Suppressor macrophage (primary cell): ENCODE measurements around the gene HTRA3.

Experiments used
- DNase-seq, 4 experiments: peaks; one replicate each; pipeline ENCODE4 v3.0.0-alpha.2; 2020 to 2022

The HTRA3 gene

DNA sequence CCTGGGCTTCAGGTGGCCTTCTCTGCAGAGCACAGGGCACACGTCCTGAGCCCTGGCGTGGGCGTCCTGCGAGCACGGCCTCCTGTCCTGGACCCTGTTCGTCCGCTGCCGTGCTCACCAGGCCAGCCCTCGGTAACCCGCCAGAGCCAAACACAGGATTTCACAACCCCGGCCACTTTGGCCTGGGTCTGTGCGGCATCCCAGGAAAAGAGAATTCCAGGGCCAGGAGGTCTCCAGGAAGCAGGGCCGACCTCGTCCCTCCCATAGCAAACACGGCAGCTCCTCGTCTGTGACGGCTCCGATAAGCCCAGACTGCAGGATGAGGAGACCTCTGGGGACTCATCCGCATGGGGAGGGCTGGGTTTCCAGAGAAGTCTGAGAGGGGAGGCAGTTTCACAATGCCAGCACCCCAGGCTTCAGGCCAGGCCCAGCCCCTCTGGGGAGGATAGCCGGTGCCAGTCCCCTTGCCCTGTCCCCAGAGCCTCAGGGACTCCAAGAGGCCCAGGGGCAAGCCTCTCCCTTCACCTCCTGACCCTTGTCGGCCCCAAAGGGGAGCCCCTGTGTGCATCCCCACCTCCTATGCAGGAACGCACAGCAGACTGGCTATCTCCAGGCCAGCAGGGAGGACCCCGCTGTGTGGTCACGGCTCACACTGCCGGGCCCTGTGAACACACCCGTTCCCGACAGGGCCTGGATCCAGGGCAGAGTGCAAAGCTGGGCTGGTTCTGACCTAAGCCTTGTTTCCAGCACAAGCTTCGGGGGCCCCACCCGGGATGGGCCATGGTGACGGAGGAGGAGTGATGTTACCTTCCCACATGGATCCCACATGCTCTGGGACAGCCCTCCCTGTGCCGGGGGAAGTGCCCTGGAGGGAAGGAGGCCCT, 22.3 kb upstream of the HTRA3 start:
- no peak for DNase-seq

DNA sequence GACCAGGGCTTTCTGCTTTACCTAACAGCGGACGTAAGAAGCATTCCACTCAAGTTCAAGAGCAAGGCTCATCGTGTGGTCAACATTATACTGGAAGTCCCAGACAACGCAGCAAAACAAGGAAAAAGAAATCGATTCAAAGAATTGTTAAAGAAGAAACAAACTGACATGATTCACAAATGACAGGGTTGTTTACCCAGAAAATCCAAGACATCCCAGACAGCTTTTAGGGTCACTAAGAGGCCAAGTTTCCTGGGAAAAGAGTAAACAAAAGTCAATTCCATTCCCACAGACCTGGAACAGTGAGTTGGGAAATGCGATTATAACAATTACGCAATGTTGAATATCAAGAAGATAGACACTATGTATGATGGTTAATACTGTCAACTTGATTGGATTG, 21.5 kb upstream of the HTRA3 start:
- no peak for DNase-seq

DNA sequence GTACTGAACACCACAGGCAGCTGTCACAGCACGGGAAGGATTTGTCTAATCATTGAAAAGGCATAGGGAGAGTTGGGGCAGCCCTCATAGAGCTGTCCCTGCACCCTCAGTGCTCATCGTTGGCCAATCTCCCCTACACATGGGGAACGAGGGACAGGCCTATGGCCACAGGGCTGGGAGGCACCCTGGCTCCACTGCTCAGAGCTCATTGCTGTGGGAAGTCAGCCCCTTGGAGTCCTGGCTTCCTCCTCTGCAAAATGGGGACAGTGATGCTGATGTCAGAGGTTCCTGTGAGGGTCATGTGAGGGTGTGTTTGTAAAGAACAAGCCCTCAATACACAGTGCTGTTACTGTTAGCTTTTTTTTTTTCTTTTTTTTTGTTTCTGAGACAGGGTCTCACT, 19.3 kb upstream of the HTRA3 start:
- peak; percentile 84 to 93 (median 89) for DNase-seq

DNA sequence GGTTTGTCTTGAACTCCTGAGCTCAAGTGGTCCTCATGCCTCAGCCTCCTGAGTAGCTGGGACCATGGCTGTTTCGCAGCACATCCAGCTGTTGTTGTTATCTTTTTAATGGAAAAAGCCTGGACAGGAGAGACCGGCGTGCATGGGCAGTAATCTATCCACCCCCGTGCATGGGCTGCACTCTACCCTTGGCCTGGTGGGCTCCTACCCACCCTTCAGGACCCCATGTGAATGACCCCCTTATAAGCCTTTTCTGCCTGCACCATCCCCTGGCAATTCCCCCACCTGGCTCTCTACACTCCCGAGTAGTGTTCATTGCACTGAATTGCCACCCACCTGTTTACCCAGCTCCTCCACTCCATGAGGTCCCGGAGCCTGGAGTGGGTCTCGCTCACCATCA, 18.9 kb upstream of the HTRA3 start:
- DNase-seq, result no peak

DNA sequence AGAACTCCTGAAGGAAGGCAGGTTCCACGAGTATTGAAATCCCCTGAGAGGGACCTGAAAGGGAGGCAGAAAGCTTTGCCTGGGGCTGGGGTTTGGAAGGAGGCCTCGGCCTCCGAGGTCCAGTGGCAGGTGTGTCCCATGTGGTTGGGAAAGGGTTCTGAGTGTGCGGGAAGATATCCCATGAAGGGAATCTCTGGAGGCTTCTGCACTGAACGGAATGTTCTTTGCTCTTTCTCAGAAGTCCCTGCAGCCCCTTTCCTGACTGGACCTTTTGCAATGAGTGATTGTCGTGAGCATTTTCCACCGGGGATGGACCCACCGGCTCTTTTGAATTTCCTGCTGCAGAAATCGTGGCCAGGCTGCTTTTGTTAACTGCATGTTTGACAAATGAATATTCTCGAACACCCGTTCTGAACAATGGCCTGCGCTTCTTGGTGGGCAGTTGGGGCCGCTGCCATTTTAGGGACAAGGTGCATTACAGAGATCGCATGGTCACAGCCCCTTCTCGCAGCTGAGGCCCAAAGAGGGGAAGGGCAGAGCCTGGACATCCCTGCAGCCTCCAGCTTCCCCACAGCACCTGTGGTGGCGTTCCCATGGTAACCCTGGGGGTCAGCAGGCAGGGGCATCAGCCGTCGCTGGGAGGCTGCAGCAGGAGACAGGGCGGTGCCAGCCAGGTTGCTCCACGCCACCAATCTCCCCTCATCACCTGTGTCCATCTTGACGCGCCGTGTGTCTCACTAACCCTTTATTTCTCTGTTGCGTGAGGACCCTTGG, 18.3 kb upstream of the HTRA3 start:
- no peak for DNase-seq

DNA sequence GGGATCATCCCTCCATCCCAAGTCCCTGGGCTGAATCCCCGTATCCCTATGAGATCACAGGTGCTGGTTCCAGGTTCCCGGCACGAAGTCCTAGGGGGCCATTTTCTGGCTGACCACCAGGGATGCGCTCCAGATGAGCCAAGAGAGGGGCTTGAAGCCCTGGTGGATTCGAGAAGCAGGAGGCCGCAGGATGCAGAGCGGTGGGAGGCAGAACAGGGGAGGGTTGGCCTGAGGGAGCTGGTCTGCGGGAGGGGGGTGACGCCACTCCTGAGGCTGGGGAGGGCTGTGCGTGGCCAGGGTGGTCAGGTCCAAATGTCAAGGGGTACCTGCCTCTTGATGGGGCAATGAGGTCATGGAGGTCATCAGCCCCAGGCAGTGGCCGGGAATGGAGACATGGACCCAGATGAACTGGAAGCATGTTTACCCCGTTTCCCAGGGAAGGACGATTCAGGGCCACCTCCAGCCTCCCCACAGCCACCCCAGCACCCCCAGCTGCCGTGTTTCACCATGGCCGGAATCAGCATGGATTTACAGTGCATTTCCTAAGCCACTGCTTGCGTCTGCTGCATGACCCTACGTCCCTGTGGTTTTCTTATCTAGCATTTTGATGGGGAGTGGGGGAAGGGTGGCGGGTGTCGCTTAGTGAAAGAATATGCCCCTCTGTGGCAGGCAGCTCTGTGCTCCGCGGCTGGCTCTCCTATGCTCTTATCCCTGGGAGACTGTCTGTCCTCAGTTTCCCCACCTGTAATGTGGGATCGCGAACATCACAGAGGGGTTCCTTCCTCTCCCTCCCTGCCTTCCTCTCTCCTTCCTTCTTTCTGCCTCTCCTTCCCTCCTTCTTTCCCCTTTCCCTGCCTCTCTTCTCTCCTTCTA, 17.0 kb upstream of the HTRA3 start:
- DNase-seq, result peak in 2 of 4 experiments; percentile 27 to 45

DNA sequence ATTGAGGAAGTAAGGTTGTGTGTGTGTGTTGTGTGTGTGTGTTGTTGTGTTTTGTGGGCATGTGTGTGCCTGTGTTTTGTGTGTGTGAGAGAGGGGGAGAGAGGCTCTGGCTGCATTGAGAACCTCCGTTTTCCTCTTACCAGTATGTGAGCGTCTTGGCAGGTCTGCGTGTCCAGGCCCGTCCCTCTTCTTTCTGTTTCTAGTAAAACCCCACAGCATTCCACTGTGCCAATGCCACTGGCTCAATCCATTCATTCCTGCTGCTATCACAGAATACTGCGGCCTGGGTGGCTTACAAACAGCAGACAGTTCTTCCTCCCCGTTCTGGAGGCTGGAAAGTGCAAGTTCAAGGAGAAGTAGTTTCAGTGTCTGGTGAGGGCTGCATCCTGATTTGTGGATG, 15.5 kb upstream of the HTRA3 start:
- no peak for DNase-seq

DNA sequence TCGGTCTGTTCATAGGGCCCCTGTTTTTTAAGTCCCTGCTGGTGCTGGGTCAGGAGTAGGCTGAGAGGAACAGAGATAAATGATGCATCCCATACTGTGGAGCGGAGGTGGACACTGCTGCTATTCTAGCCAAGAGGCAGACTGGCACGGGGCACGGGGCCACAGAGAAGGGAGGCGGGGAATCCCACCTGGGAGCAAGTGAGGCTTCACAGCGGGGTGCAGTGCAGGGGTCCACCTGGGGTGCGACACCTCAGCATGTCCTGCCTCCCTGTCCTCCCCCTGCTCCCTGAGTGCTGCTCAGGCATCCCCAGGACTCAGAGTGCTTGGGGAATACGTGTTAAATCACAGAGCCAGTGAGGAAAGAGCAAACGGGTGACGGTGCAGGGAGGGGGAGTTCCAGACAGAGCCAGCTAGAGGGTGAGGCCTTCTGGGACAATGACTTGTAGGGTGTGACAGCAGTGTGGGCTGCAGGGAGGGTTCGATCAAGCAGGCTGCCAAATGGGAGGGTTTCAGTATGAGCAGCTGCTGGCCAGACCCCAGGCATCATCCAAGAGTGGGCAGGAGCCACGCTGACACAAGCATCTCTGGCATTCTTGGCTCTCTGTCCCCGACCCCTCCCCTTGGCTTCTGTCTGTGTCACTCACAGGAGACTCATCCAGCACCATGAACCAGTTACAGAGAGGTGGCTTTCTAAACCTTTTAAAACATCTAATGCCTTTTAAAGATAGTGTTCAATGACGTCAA, 13.7 kb upstream of the HTRA3 start:
- no peak for DNase-seq

DNA sequence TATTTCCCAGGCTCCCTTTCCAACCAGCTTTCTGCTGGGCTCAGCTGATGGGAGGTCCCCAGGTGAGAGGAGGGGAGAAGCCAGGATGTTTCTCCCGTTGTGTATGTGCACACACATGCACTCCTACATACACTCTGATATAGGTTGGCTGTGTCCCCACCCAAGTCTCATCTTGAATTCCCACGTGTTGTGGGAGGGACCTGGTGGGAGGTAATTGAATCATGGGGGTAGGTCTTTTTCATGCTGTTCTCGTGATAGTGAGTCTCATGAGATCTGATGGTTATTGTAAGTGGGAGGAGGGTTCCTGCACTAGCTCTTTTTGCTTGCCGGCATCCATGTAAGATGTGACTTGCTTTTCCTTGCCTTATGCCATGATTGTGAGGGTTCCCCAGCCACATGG, 11.7 kb upstream of the HTRA3 start:
- no peak for DNase-seq

DNA sequence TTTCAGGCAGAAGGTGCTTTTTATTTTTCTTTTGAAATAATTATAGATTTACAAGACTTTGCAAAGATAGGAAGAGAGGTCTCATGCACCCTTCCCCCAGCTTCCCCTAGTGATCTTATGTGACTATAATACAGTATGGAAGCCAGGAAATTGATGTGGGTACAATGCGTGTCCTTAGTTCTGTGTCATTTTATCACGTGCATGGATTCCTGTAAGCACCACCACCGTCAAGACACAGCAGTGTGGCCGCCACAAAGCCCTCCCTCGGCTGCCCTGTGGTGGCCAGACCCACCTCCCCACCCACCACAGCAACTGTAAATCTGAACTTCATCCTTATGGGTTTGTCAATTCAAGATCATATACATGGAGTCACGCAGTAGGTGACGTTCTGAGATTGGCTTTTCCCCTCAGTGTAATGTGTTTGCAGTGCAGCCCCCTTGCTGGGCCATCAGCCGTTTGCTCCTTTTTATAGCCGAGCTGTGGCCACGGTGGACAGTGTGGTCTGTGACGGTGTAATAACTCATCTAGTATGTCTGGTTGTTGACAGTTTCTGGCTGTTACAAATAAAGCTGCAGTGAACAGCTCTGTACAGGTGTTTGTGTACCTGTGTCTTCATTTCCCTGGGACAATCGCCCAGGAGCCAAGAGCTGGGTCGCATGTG, 10.9 kb upstream of the HTRA3 start:
- peak; percentile 55 to 79 (median 56) for DNase-seq

DNA sequence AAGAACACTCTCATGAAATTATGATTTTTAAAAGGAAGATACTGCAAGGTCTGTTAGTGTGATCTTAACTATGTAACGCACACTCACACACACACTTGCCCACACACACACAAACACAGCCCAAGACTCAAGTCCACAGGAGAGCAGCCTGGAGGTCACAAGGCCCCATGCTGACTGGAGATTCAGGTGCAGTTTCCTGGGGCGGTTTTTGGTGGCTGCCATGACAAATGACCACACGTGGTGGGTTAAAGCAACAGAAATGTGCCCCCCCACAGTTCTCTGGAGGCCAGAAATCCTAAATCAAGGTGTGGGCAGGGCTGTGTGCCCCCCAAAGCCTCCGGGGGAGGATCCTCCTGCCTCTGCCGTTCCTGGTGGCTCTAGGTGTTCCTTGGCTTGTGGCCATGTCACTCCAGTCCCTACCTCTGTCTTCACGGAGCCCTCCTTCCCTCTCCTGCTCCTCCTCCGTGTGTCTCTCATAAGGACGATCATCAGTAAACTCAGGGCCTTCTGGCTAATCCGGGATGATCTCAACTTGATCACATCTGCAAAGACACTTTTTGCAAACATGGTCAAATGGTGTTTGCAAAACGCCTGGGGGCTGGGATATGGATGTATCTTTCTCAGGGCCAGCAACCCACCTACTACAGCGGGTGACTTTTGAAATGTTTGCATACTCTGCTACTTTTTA, 9.7 kb upstream of the HTRA3 start:
- DNase-seq, result no peak

DNA sequence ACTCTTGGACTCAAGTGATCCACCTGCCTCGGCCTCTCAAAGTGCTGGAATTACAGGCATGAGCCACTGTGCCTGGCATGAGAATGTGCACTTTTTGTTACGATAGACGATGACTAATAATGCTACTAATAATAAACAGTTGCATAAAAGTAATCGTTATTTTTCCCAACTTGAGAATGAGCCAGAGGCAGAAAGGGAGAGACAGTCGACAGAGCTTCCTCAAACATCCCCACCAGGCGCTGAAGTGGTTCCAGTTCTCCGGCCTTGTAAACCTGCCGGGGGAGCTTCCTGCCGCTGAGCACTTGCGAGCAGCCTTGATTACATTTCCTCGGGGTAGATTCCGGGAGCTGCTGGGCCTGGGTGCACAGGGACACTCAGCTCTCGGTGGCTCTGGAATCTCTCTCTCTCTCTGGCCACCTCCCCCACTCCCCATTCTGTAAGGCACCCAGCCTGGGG, 8.9 kb upstream of the HTRA3 start:
- DNase-seq, result peak; percentile 49 to 78 (median 76)

DNA sequence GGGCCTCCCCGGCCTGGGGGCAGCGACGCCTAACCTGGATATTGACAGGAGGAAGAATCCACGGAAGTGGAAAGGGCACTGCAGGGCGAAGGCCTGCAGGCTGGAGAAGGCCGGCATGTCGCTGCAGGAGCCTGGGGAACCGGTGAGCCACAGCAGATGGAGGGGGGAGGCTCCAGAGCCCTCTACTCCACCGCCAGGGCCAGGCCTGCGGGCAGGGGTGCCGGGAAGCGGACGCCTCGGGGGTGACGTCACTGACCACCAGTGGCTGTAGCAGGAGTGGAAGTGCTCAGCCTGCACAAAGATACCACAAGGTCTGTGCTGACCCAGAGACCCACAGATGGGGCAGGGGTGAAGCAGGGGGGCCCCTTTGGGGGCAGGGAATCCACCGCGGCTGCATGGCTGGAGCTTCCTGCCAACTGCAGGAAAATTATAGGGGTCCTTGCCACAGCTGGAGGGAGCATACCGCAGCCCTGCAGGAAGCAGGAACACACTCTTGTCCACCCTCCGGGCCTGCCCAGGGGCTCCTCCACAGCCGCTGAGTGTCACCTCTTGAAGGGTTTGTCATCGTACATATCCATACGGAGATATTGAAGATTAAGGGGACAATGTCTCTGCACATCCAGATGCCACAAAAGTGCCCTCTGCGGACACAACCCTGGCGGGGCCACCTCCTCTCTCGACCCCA, 7.6 kb upstream of the HTRA3 start:
- DNase-seq, result peak; percentile 62 to 92 (median 78)

DNA sequence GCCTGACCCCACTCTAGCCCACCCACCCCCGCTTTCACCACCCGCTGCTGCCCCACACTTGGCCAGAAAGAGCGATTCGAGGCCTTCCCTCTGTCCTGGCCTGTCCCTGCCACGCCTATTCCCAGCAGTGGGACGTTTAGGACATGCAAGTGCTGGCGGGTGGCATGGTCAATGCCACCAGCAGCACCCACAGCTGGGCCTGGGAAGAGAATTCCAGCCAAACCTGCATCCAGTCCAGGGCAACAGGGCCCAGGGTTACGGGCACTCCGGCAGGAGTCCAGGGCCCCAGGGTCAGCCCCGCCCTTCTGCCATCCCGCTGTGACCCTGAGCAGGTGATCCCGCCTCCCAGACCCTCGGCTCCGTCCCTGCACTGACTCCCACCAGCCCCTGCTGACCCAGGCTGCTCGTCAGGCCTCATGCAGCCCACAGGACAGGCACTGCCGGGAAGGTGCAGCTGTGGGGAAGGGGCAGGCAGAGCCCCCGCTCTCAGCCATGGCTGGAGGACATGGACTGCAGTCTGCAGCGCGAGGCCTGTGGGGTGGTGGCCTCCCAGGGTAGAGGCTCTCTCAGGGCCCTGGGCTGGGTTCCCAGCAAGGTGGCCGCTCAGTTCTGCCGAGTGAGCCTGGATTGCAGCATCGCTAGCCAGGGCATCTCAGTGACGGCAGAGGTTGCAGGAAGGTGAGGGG, 6.8 kb upstream of the HTRA3 start:
- no peak for DNase-seq

DNA sequence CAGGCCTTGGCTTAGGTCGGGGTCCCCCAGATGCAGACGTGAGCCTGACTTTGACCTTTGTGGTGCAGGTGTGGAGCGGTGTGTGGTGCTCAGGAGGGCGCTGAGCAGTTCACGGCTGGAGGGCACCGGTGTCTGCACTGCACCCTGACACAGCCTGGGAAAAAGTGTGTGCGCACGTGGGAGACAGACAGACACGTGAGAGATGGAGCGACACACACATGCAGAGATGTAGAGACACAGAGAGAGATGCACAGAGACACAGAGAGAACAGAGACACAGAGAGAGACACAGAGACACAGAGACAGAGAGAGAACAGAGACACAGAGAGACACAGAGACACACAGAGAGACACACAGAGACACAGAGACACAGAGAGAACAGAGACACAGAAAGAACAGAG, 6.2 kb upstream of the HTRA3 start:
- DNase-seq, result no peak

DNA sequence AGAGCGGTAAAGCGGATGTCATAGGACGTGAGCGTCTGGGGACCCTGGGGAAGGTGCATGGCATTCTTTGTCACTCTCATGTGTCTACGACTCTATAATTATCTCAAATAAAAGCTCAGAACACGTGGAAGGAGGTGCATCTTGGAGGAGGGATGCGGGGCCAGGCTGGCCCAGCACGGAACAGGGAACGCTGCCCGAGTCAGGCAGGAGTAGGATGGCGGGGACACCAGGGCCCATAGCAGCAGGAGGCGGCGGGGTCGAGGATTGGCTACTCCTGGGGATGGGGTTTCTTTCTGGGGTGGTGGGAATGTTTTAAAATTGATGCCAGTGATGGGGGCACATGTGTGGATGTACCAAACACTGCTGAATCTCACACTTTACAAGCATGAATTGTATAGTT, 5.4 kb upstream of the HTRA3 start:
- DNase-seq, result no peak

DNA sequence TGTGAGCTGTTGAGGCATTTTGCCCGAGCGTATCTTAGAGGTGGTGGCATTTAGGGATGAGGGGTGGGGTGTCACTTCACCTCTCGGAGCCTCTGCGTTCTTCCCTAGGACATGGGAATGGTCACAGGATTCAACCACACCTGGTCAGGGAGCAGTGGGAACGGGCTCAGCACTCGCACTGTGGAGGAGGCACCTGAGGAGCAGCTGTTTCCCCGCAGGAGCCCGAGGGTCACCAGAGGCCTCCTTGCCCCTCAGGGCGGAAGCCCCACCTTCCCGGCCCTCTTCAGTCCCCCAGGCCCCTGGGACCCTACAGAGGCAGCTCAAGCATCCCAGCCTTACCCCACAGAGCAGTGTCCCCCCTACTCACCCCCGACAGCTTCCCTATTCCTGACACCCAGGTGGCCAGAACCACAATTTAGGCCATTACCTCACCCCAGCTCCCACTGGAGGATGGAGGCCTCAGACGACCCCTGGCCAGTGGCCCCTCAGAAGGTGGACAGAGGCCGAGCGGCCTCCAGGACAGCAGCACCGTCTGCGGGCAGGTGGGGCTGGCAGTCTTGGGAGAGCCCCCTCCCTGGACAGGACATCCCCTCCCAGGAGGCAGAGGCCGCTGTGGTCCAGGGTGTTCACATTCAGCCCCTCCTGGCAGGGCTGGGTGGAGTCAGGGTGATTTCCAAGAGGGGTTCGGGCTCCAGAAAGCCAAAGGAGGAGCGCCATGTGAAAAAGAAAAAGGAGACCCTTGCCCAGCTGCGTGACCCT, 4.2 kb upstream of the HTRA3 start:
- DNase-seq, result no peak

DNA sequence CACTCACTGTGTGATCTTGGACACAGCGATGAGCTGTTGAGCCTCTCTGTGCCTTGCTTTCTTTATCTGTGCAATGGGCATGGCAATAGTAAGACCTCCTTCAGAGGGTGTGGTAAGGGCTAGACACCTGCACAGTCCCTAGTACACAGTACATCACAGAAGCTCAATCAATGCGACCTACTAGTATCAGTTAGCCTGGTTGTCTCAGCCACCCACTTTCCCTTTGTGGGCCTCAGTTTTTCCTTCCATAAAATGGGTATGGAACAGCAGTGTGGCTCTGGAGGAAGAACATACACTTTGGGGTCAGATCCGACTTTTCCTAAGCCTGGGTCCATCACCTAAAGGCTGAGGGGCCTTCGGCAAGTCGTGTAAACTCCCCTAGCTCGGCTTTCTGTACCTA, 3.5 kb upstream of the HTRA3 start:
- no peak for DNase-seq

DNA sequence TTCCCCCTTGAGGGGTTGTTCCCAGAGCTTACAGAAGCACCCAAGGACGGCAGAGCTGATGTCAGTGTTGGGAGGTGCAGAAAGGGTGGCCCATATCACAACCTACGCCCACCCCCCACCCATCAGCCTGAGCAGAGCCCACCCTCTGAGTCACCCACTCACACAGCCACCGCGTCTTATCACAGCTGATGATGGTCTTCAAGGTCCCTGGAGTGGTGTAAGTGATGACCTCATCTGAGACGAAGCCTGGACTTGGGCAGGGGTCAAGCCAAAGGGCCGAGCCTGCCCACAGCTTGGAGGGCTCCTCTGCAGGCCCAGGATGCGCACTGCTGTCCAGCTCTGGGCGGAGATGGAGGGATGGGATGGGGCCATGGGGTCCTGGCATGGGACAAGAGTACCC, 3.0 kb upstream of the HTRA3 start:
- no peak for DNase-seq
